ENCODE results near the gene PAPOLA.

- TF ChIP-seq, protein P1, sequence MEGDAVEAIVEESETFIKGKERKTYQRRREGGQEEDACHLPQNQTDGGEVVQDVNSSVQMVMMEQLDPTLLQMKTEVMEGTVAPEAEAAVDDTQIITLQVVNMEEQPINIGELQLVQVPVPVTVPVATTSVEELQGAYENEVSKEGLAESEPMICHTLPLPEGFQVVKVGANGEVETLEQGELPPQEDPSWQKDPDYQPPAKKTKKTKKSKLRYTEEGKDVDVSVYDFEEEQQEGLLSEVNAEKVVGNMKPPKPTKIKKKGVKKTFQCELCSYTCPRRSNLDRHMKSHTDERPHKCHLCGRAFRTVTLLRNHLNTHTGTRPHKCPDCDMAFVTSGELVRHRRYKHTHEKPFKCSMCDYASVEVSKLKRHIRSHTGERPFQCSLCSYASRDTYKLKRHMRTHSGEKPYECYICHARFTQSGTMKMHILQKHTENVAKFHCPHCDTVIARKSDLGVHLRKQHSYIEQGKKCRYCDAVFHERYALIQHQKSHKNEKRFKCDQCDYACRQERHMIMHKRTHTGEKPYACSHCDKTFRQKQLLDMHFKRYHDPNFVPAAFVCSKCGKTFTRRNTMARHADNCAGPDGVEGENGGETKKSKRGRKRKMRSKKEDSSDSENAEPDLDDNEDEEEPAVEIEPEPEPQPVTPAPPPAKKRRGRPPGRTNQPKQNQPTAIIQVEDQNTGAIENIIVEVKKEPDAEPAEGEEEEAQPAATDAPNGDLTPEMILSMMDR (IDR thresholded peaks at IDR 0.05), result no peak
- no peak for TF ChIP-seq POLR2AphosphoS5 (IDR thresholded peaks at IDR 0.05)
Observed at GRCh38 chr14:96559571-96559970, 57.4 kb downstream of the PAPOLA start.

All from gastroesophageal sphincter (tissue), 3 donors.